GM12878 (cell line): ENCODE measurements around the gene DZIP1L. TPM values are rescaled to one million over a fixed set of nuclear protein-coding genes. Genes with fewer than 3 reads are reported as not detected.

Experiments used
- BHLHE40 ChIP-seq, 2 experiments: fragments of 450-650 bp in 1 of 2; IDR thresholded peaks; 2 replicates each; pipeline ENCODE4 v1.6.1; 2011 to 2017; ENCODE audit warnings: low read depth in 2 of 2, borderline replicate concordance in 1 of 2, improper control_type of control experiment in 1 of 2, low read length in 1 of 2, mild to moderate bottlenecking in 1 of 2
- BRCA1 ChIP-seq: IDR thresholded peaks from 2 replicates; pipeline ENCODE4 v1.6.1; 2011; ENCODE audit warnings: low read depth, low read length, improper control_type of control experiment
- CEBPB ChIP-seq, 2 experiments: fragments of 150-350 bp in 1 of 2; IDR thresholded peaks; 2 replicates each; pipeline ENCODE4 v1.6.1; 2012 to 2014; ENCODE audit warnings: low read depth in 2 of 2, low read length in 2 of 2, borderline replicate concordance in 1 of 2, inconsistent platforms in 1 of 2
- EP300 ChIP-seq, 2 experiments: fragments of 150-350 bp in 1 of 2; IDR thresholded peaks; 2 replicates each; pipeline ENCODE4 v1.6.1; 2011 to 2012; ENCODE audit warnings: low read depth in 2 of 2, low read length in 2 of 2, borderline replicate concordance in 1 of 2, improper control_type of control experiment in 1 of 2, inconsistent platforms in 1 of 2; ENCODE audit not compliant: control insufficient read depth in 1 of 2
- MEF2A ChIP-seq: IDR thresholded peaks from 2 replicates; pipeline ENCODE4 v1.6.1; 2011; ENCODE audit warnings: low read depth, mild to moderate bottlenecking, low read length, moderate library complexity; ENCODE audit not compliant: insufficient read depth
- MTA3 ChIP-seq: IDR thresholded peaks from 2 replicates; pipeline ENCODE4 v1.6.1; 2012; ENCODE audit warnings: low read length, inconsistent platforms, borderline replicate concordance
- MYB ChIP-seq: fragments of 150-350 bp; IDR thresholded peaks from 2 replicates; pipeline ENCODE4 v1.6.1; 2014; ENCODE audit warnings: mild to moderate bottlenecking, low read depth, low read length, borderline replicate concordance
- PBX3 ChIP-seq: IDR thresholded peaks from 2 replicates; pipeline ENCODE4 v1.6.1; 2011; ENCODE audit warnings: mild to moderate bottlenecking, low read depth, low read length, moderate library complexity; ENCODE audit not compliant: insufficient replicate concordance
- RAD21 ChIP-seq: IDR thresholded peaks from 2 replicates; pipeline ENCODE4 v1.6.1; 2011; ENCODE audit warnings: mild to moderate bottlenecking, low read depth, low read length, moderate library complexity; ENCODE audit not compliant: insufficient read depth
- RFX5 ChIP-seq: IDR thresholded peaks from 2 replicates; pipeline ENCODE4 v1.6.1; 2011; ENCODE audit warnings: low read depth, low read length, improper control_type of control experiment
- SMARCA5 ChIP-seq: fragments of 450-650 bp; IDR thresholded peaks from 2 replicates; pipeline ENCODE4 v1.6.1; 2017; ENCODE audit warnings: mild to moderate bottlenecking
- SMC3 ChIP-seq: IDR thresholded peaks from 2 replicates; pipeline ENCODE4 v1.6.1; 2011; ENCODE audit warnings: low read length, improper control_type of control experiment, borderline replicate concordance
- SPI1 ChIP-seq: IDR thresholded peaks from 2 replicates; pipeline ENCODE4 v1.6.1; 2011; ENCODE audit warnings: low read depth, mild to moderate bottlenecking, low read length, moderate library complexity, borderline replicate concordance; ENCODE audit not compliant: insufficient read depth
- SREBF2 ChIP-seq: IDR thresholded peaks from 2 replicates; pipeline ENCODE4 v1.6.1; 2012; ENCODE audit warnings: mild to moderate bottlenecking, low read length
- STAT3 ChIP-seq: IDR thresholded peaks from 2 replicates; pipeline ENCODE4 v1.6.1; 2011; ENCODE audit warnings: low read depth, low read length, improper control_type of control experiment
- WRNIP1 ChIP-seq: IDR thresholded peaks from 2 replicates; pipeline ENCODE4 v1.6.1; 2011; ENCODE audit warnings: low read depth, low read length, improper control_type of control experiment, borderline replicate concordance
- YY1 ChIP-seq: IDR thresholded peaks from 2 replicates; pipeline ENCODE4 v1.6.1; 2011; ENCODE audit warnings: low read depth, mild to moderate bottlenecking, low read length
- ZNF622 ChIP-seq: fragments of 450-650 bp; IDR thresholded peaks from 2 replicates; pipeline ENCODE4 v1.6.1; 2017; ENCODE audit warnings: mild to moderate bottlenecking, inconsistent platforms
- polyA plus RNA-seq, 11 experiments: library from polyadenylated mRNA; depleted of rRNA in 4 of 11; unstranded in 6 of 11; stranded (reverse) in 5 of 11; fragments of >200 nt; fragmentation: Nextera tagmentation in 4 of 11; fragmentation: Illumina TruSeq in 1 of 11; extraction: Ambion mirVana in 4 of 11; extraction: Trizol in 1 of 11; gene quantifications; 1 replicate in 1 of 11; 2 replicates in 10 of 11; pipeline versions ENCODE4 v1.2.1 to v1.2.3, GENCODE V29; 2011 to 2016; ENCODE audit warnings: inconsistent platforms in 2 of 11, missing spikeins in 2 of 11, low read depth in 1 of 11
- total RNA-seq, 4 experiments: library from RNA; depleted of rRNA in 3 of 4; stranded (reverse); fragments of >200 nt in 3 of 4; fragmentation: Illumina TruSeq in 1 of 4; extraction: Trizol in 1 of 4; gene quantifications; 2 replicates each; pipeline versions ENCODE4 v1.2.1 to v1.2.3, GENCODE V29; 2013 to 2021
- TF ChIP-seq, protein P1 (sequence below): fragments of 450-650 bp; IDR thresholded peaks from 2 replicates; pipeline ENCODE4 v1.6.1; 2016; ENCODE audit warnings: mild to moderate bottlenecking, moderate library complexity, borderline replicate concordance
- TF ChIP-seq, protein P2 (sequence below): fragments of 150-350 bp; IDR thresholded peaks from 2 replicates; pipeline ENCODE4 v1.6.1; 2014; ENCODE audit warnings: mild to moderate bottlenecking, low read depth, low read length
- TF ChIP-seq, protein P3 (sequence below), 3 experiments: IDR thresholded peaks in 2 of 3; conservative IDR thresholded peaks in 1 of 3; 2 replicates each; pipeline ENCODE4 v1.5.1; 2011; ENCODE audit warnings: low read depth in 3 of 3, low read length in 3 of 3, mild to moderate bottlenecking in 3 of 3, control low read depth in 2 of 3, moderate library complexity in 2 of 3, inconsistent platforms in 1 of 3, mixed read lengths in 1 of 3; ENCODE audit not compliant: control insufficient read depth in 2 of 3, insufficient read depth in 1 of 3; ENCODE audit errors: extremely low read depth in 1 of 3

Gene DZIP1L
- total and polyA plus RNA-seq, 10 of the 15 experiments (the other 5 are each of a cell fraction or from before 2014, with no cell fraction given), result not detected

DNA sequence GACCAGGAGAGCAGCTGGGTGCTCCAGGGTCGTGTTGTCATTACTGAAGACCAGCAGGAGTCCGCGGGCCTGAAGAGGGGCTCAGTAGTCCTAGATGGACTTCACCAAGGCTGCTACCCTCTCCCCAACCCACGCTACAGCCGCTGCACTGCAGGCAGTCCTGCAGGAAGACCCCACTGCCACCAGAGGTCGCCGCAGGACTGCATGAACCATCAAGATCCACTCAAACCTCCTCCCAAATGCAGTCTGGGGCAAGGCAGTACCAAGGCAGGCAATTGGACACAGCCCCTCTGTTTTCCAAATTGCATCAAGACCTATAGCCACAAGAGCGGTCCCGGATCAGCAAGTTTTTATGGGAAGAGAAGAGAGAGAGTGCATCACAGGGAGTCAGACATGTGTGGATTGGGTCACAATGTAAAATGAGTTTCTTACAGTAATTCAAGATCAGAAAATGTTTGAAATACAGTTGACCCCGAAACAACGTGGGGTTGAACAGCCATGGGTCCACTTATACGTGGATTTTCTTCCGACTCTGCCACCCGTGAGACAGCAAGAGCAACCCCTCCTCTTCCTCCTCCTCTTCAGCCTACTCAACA, 46.7 kb downstream of the DZIP1L start (continued):
- TF ChIP-seq, protein P1, sequence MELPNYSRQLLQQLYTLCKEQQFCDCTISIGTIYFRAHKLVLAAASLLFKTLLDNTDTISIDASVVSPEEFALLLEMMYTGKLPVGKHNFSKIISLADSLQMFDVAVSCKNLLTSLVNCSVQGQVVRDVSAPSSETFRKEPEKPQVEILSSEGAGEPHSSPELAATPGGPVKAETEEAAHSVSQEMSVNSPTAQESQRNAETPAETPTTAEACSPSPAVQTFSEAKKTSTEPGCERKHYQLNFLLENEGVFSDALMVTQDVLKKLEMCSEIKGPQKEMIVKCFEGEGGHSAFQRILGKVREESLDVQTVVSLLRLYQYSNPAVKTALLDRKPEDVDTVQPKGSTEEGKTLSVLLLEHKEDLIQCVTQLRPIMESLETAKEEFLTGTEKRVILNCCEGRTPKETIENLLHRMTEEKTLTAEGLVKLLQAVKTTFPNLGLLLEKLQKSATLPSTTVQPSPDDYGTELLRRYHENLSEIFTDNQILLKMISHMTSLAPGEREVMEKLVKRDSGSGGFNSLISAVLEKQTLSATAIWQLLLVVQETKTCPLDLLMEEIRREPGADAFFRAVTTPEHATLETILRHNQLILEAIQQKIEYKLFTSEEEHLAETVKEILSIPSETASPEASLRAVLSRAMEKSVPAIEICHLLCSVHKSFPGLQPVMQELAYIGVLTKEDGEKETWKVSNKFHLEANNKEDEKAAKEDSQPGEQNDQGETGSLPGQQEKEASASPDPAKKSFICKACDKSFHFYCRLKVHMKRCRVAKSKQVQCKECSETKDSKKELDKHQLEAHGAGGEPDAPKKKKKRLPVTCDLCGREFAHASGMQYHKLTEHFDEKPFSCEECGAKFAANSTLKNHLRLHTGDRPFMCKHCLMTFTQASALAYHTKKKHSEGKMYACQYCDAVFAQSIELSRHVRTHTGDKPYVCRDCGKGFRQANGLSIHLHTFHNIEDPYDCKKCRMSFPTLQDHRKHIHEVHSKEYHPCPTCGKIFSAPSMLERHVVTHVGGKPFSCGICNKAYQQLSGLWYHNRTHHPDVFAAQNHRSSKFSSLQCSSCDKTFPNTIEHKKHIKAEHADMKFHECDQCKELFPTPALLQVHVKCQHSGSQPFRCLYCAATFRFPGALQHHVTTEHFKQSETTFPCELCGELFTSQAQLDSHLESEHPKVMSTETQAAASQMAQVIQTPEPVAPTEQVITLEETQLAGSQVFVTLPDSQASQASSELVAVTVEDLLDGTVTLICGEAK, result no peak
- peak; percentile 94 for TF ChIP-seq SMC3
- TF ChIP-seq PBX3, result no peak
- TF ChIP-seq BRCA1, result no peak
- TF ChIP-seq SPI1, result no peak
- TF ChIP-seq CEBPB (IDR thresholded peaks at IDR 0.05; ENCODE audit: borderline replicate concordance in 1 of 2, low read depth in 2 of 2, low read length in 2 of 2), result no peak
- peak; percentile 66 for TF ChIP-seq YY1
- TF ChIP-seq RFX5, result no peak
- no peak for TF ChIP-seq MTA3
- TF ChIP-seq EP300 (IDR thresholded peaks at IDR 0.05; ENCODE audit: borderline replicate concordance in 1 of 2, control insufficient read depth in 1 of 2, low read depth in 2 of 2, low read length in 2 of 2), result no peak
- no peak for TF ChIP-seq WRNIP1
- TF ChIP-seq ZNF622, result no peak
- no peak for TF ChIP-seq MYB
- 0 out of 2 replicates have a peak, but pooled peaks have one; percentile 46 for TF ChIP-seq SMARCA5
- TF ChIP-seq SREBF2, result no peak
- TF ChIP-seq RAD21, result peak; percentile 100
- TF ChIP-seq BHLHE40 (IDR thresholded peaks at IDR 0.05; ENCODE audit: borderline replicate concordance in 1 of 2, low read depth in 2 of 2, low read length in 1 of 2), result no peak
- TF ChIP-seq, protein P2, sequence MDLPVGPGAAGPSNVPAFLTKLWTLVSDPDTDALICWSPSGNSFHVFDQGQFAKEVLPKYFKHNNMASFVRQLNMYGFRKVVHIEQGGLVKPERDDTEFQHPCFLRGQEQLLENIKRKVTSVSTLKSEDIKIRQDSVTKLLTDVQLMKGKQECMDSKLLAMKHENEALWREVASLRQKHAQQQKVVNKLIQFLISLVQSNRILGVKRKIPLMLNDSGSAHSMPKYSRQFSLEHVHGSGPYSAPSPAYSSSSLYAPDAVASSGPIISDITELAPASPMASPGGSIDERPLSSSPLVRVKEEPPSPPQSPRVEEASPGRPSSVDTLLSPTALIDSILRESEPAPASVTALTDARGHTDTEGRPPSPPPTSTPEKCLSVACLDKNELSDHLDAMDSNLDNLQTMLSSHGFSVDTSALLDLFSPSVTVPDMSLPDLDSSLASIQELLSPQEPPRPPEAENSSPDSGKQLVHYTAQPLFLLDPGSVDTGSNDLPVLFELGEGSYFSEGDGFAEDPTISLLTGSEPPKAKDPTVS, result no peak
- TF ChIP-seq STAT3, result no peak
- TF ChIP-seq, protein P3, sequence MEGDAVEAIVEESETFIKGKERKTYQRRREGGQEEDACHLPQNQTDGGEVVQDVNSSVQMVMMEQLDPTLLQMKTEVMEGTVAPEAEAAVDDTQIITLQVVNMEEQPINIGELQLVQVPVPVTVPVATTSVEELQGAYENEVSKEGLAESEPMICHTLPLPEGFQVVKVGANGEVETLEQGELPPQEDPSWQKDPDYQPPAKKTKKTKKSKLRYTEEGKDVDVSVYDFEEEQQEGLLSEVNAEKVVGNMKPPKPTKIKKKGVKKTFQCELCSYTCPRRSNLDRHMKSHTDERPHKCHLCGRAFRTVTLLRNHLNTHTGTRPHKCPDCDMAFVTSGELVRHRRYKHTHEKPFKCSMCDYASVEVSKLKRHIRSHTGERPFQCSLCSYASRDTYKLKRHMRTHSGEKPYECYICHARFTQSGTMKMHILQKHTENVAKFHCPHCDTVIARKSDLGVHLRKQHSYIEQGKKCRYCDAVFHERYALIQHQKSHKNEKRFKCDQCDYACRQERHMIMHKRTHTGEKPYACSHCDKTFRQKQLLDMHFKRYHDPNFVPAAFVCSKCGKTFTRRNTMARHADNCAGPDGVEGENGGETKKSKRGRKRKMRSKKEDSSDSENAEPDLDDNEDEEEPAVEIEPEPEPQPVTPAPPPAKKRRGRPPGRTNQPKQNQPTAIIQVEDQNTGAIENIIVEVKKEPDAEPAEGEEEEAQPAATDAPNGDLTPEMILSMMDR (IDR thresholded peaks at IDR 0.05 in 2 of 3, conservative IDR thresholded peaks at IDR 0.05 in 1 of 3; ENCODE audit: control insufficient read depth in 2 of 3, extremely low read depth in 1 of 3, insufficient read depth in 1 of 3, low read depth in 3 of 3, low read length in 3 of 3), result peak; percentile 94 to 99 (median 98)
- 0 out of 2 replicates have a peak, but pooled peaks have one; percentile 10 for TF ChIP-seq MEF2A
